HepG2 (cell line): ENCODE data around the gene SNU13. TPM values are rescaled to one million over a fixed set of nuclear protein-coding genes. Genes with fewer than 3 reads are reported as not detected.

ENCODE experiments used
- ATAC-seq: fragments of 200-7000 bp; cut with Tn5 transposase; 3 replicates; pipeline ENCODE4 v1.9.1; 2020; ENCODE audit warnings: mild to moderate bottlenecking, moderate library complexity
- BruUV-seq: library from RNA; stranded (reverse); fragments of 400-500 nt; replicated peaks from 2 replicates; lab custom pipeline; 2021; lab: Mats Ljungman, UMichigan
- CTCF ChIA-PET: fragments of 300-600 bp; formaldehyde crosslinking; extraction: SDS; loops from one replicate; lab custom pipeline; 2021; ENCODE audit warnings: low total read pairs, inconsistent platforms, low intra/inter-chr PET ratio; lab: Yijun Ruan, JAX
- POLR2A ChIA-PET: fragments of 350-600 bp; sonication (Branson Sonifier 250); formaldehyde crosslinking; loops from one replicate; lab custom pipeline; 2020; ENCODE audit warnings: antibody characterized with exemption, inconsistent platforms; lab: Yijun Ruan, JAX
- DNase-seq: peaks from one replicate; pipeline ENCODE4 v3.0.0-alpha.2; 2015; ENCODE audit warnings: low spot score
- FAIRE-seq: peaks from 3 replicates; lab custom pipeline; 2011; peaks lifted over from hg19 to GRCh38; lab: Jason Lieb, UNC
- H2AFZ ChIP-seq: one replicate; pipeline ENCODE4 v1.6.1; 2011; ENCODE audit warnings: low read length, inconsistent platforms
- H3K27ac ChIP-seq: fragments of 300-600 bp; 3 replicates; pipeline ENCODE4 v1.8.0; 2011; ENCODE audit warnings: mixed run types, mild to moderate bottlenecking, mixed read lengths, low read length, inconsistent platforms; ENCODE audit not compliant: insufficient read depth; ENCODE audit errors: extremely low read length
- H3K27me3 ChIP-seq, 2 experiments: fragments of 200-600 bp in 1 of 2; 2 replicates in 1 of 2; 3 replicates in 1 of 2; pipeline versions ENCODE4 v1.6.0 to v1.8.0; 2011; ENCODE audit warnings: low read length in 2 of 2, mild to moderate bottlenecking in 2 of 2, moderate library complexity in 2 of 2, inconsistent platforms in 1 of 2; ENCODE audit not compliant: insufficient read depth in 2 of 2, control insufficient read depth in 1 of 2
- H3K36me3 ChIP-seq, 2 experiments: fragments of 200-600 bp in 1 of 2; replicated peaks in 1 of 2; 2 replicates in 1 of 2; 3 replicates in 1 of 2; pipeline versions ENCODE4 v1.5.1 to v1.8.0; 2011; ENCODE audit warnings: low read length in 2 of 2, inconsistent platforms in 1 of 2; ENCODE audit not compliant: insufficient read depth in 2 of 2, control insufficient read depth in 1 of 2
- H3K4me1 ChIP-seq: 2 replicates; pipeline ENCODE4 v1.5.1; 2012; ENCODE audit warnings: low read length, inconsistent platforms; ENCODE audit not compliant: insufficient read depth
- H3K4me2 ChIP-seq: 2 replicates; pipeline ENCODE4 v1.6.0; 2011; ENCODE audit warnings: low read depth, low read length, inconsistent platforms
- H3K4me3 ChIP-seq, 3 experiments: fragments of 200-600 bp in 1 of 3; sonication (generic), shearing (Covaris generic) in 1 of 3; replicated peaks in 1 of 3; 2 replicates each; pipeline ENCODE4 v1.5.1; 2011 to 2016; ENCODE audit warnings: low read length in 3 of 3, inconsistent platforms in 2 of 3, low read depth in 2 of 3, mild to moderate bottlenecking in 2 of 3, control low read depth in 1 of 3, mixed read lengths in 1 of 3; ENCODE audit not compliant: insufficient read depth in 1 of 3
- H3K79me2 ChIP-seq: one replicate; pipeline ENCODE4 v1.6.1; 2011; ENCODE audit warnings: low read length, inconsistent platforms; ENCODE audit not compliant: insufficient read depth
- H3K9ac ChIP-seq: 2 replicates; pipeline ENCODE4 v1.6.0; 2011; ENCODE audit warnings: mild to moderate bottlenecking, low read depth, low read length, inconsistent platforms; ENCODE audit not compliant: insufficient read depth
- H3K9me3 ChIP-seq: 2 replicates; pipeline ENCODE4 v1.5.1; 2012; ENCODE audit warnings: mild to moderate bottlenecking, low read length
- H4K20me1 ChIP-seq: 2 replicates; pipeline ENCODE4 v1.6.0; 2011; ENCODE audit warnings: inconsistent platforms, mild to moderate bottlenecking, low read length, moderate library complexity; ENCODE audit not compliant: insufficient read depth
- FIP1L1 ChIP-seq: fragments of 200-400 bp; formaldehyde crosslinking; IDR thresholded peaks from 2 replicates; pipeline ENCODE4 v1.6.1; 2018; ENCODE audit warnings: low read depth, mild to moderate bottlenecking, low read length, moderate library complexity, borderline replicate concordance; ENCODE audit not compliant: insufficient read depth
- FOXA3 ChIP-seq: IDR thresholded peaks from 2 replicates; pipeline ENCODE4 v1.6.1; 2016; ENCODE audit warnings: missing genetic modification reagents, missing compliant biosample characterization
- HNRNPLL ChIP-seq: fragments of 200-400 bp; formaldehyde crosslinking; IDR thresholded peaks from 2 replicates; pipeline ENCODE4 v1.6.1; 2017; ENCODE audit warnings: mild to moderate bottlenecking, low read depth, low read length; ENCODE audit not compliant: poor library complexity, severe bottlenecking
- HOXA7 ChIP-seq: sonication (generic); formaldehyde crosslinking; IDR thresholded peaks from 2 replicates; pipeline ENCODE4 v1.8.1; 2022; ENCODE audit warnings: mild to moderate bottlenecking, missing genetic modification reagents, moderate library complexity
- KDM1A ChIP-seq: IDR thresholded peaks from 2 replicates; pipeline ENCODE4 v1.6.1; 2016; ENCODE audit warnings: missing compliant biosample characterization
- KDM5B ChIP-seq: sonication (generic); formaldehyde crosslinking; IDR thresholded peaks from 2 replicates; pipeline ENCODE4 v1.4.0; 2020; ENCODE audit warnings: missing genetic modification reagents, mild to moderate bottlenecking, borderline replicate concordance
- KLF16 ChIP-seq, 2 experiments: sonication (generic) in 1 of 2; formaldehyde crosslinking in 1 of 2; IDR thresholded peaks; 2 replicates each; pipeline versions ENCODE4 v1.6.1 to v1.8.0; 2016 to 2023; ENCODE audit warnings: missing genetic modification reagents in 2 of 2, missing compliant biosample characterization in 1 of 2
- MTF2 ChIP-seq: sonication (generic); formaldehyde crosslinking; IDR thresholded peaks from 2 replicates; pipeline ENCODE4 v1.5.0; 2020; ENCODE audit warnings: missing genetic modification reagents, borderline replicate concordance
- NFYB ChIP-seq: sonication (generic); formaldehyde crosslinking; IDR thresholded peaks from 2 replicates; pipeline ENCODE4 v1.4.0; 2020; ENCODE audit warnings: missing genetic modification reagents
- SUZ12 ChIP-seq: fragments of 150-350 bp; IDR thresholded peaks from 2 replicates; pipeline ENCODE4 v1.6.1; 2014; ENCODE audit warnings: low read depth, low read length
- TAF1 ChIP-seq: sonication (generic); formaldehyde crosslinking; IDR thresholded peaks from 2 replicates; pipeline ENCODE4 v1.4.0; 2020; ENCODE audit warnings: missing genetic modification reagents
- TBP ChIP-seq: sonication (generic); formaldehyde crosslinking; IDR thresholded peaks from 2 replicates; pipeline ENCODE4 v1.5.0; 2020; ENCODE audit warnings: missing genetic modification reagents
- ZBTB37 ChIP-seq: sonication (generic); formaldehyde crosslinking; IDR thresholded peaks from 2 replicates; pipeline ENCODE4 v1.4.0; 2020; ENCODE audit warnings: mild to moderate bottlenecking, missing genetic modification reagents
- ZIK1 ChIP-seq: sonication (generic); formaldehyde crosslinking; IDR thresholded peaks from 2 replicates; pipeline ENCODE4 v1.5.0; 2020; ENCODE audit warnings: mild to moderate bottlenecking, low read depth, missing genetic modification reagents, borderline replicate concordance
- ZNF10 ChIP-seq: sonication (generic); formaldehyde crosslinking; IDR thresholded peaks from 2 replicates; pipeline ENCODE4 v1.4.0; 2020; ENCODE audit warnings: mild to moderate bottlenecking, low read depth, missing genetic modification reagents, borderline replicate concordance
- ZNF225 ChIP-seq: sonication (generic); formaldehyde crosslinking; IDR thresholded peaks from 2 replicates; pipeline ENCODE4 v1.4.0; 2020; ENCODE audit warnings: mild to moderate bottlenecking, missing genetic modification reagents
- ZNF30 ChIP-seq: sonication (generic); formaldehyde crosslinking; IDR thresholded peaks from 2 replicates; pipeline ENCODE4 v1.5.0; 2020; ENCODE audit warnings: mild to moderate bottlenecking, missing genetic modification reagents
- ZNF777 ChIP-seq: sonication (generic); formaldehyde crosslinking; IDR thresholded peaks from 2 replicates; pipeline ENCODE4 v1.4.0; 2020; ENCODE audit warnings: missing genetic modification reagents
- ZNF891 ChIP-seq: sonication (generic); formaldehyde crosslinking; IDR thresholded peaks from 2 replicates; pipeline ENCODE4 v1.5.0; 2020; ENCODE audit warnings: mild to moderate bottlenecking, missing genetic modification reagents
- WGBS: methylation state at CpG from one replicate; pipeline ENCODE4 v1.1.6; 2017; ENCODE audit warnings: low lambda C conversion rate; 5-methylcytosine and 5-hydroxymethylcytosine counted together
- in situ Hi-C: cut with HindIII; loops from 2 replicates; pipeline ENCODE4 v1.10.0; 2017; ENCODE audit warnings: low pct_unique_long_range_greater_than_20kb; ENCODE audit not compliant: extremely low pct_ligation_motif_present
- intact Hi-C: fragments of 100-400 bp; cut with micrococcal nuclease; formaldehyde crosslinking; loops from one replicate; pipeline ENCODE4 v1.10.0; 2022; ENCODE audit not compliant: unreplicated experiment
- polyA plus RNA-seq, 8 experiments: library from polyadenylated mRNA; depleted of rRNA in 3 of 8; stranded (reverse) in 7 of 8; unstranded in 1 of 8; fragments of >200 nt; fragmentation: Illumina TruSeq in 4 of 8; extraction: Trizol in 4 of 8; gene quantifications; 2 replicates each; pipeline versions ENCODE4 v1.2.1 to v1.2.3, GENCODE V29; 2011 to 2016; ENCODE audit warnings: low read depth in 4 of 8, missing spikeins in 1 of 8, mixed read lengths in 1 of 8; ENCODE audit not compliant: insufficient read depth in 1 of 8
- total RNA-seq, 5 experiments: library from RNA; depleted of rRNA; stranded (reverse); fragments of >200 nt; fragmentation: Illumina TruSeq; extraction: Trizol; gene quantifications; 2 replicates each; pipeline ENCODE4 v1.2.3, GENCODE V29; 2016; ENCODE audit warnings: low read depth in 1 of 5

Gene SNU13
- total and polyA plus RNA-seq, 2 of the 13 experiments (the other 11 are each of a cell fraction or from before 2014, with no cell fraction given) = 203 to 287 TPM

- intact Hi-C loops = no loop called here
- no peak for DNase-seq
- POLR2A ChIA-PET = no interaction called here
- Histone ChIP-seq H3K27ac (no peak overlapping the region), H2AFZ (no peak overlapping the region), H3K27me3 (no peaks in the 10 kb centered on the region), H3K4me1 (peaks cover 36% of the 10 kb centered on the region), H4K20me1 (peaks cover 3% of the 10 kb centered on the region; the same call in 1 of the 2 replicates), H3K79me2 (no peaks in the 10 kb centered on the region), H3K4me2 (no peak overlapping the region), H3K9me3 (no peaks in the 10 kb centered on the region), H3K9ac (no peak overlapping the region), H3K36me3 (peaks cover 45 to 91% of the 10 kb centered on the region in 2 experiments), H3K4me3 (no peak overlapping the region)
- ATAC-seq = no peak
- WGBS = 93% methylated on average over 5 of the region's 5 CpGs
- no TSS peak for BruUV-seq
- CTCF ChIA-PET = no interaction called here
- TF ChIP-seq TAF1 = no peak
- no peak for TF ChIP-seq KLF16 (CRISPR knock-in tag; IDR thresholded peaks at IDR 0.05)
- no peak for TF ChIP-seq HOXA7 (CRISPR knock-in tag)
- no peak for TF ChIP-seq SUZ12
- in situ Hi-C loops = no loop called here
- FAIRE-seq = no peak
These were observed 32.1 kb downstream of the SNU13 start for GRCh38 chr22:41656556-41656955.

- peak; percentile 72 for FAIRE-seq
- ChIA-PET POLR2A (interaction anchor here (1.8 to 2.1 kb wide), 3 partner anchors 10 to 35 kb away, joined by 6 read pairs; partner anchors contain the start of genes DESI1 and XRCC6), CTCF (interaction anchor here (1.3 kb wide), 1 partner anchor 12 kb away, joined by 4 read pairs; no protein-coding TSS in a partner anchor)
- 77% methylated on average over 3 of the region's 3 CpGs for WGBS
- intact Hi-C loops (no loop called here), in situ Hi-C loops (no loop called here)
- peaks cover 36% of the 10 kb centered on the region for H3K4me1 ChIP-seq
- H3K4me2 ChIP-seq = peak overlapping the region; percentile 14; the same call in 1 of the 2 replicates
- ATAC-seq = peak; percentile 95
- peaks cover 3% of the 10 kb centered on the region; the same call in 1 of the 2 replicates for H4K20me1 ChIP-seq
- H3K36me3 ChIP-seq = peaks cover 39 to 82% of the 10 kb centered on the region in 2 experiments
- no TSS peak for BruUV-seq
- no peak overlapping the region for H3K4me3 ChIP-seq
- H3K9me3 ChIP-seq = no peaks in the 10 kb centered on the region
- no peak overlapping the region for H2AFZ ChIP-seq
- H3K79me2 ChIP-seq = no peaks in the 10 kb centered on the region
- DNase-seq = peak; percentile 67
- no peaks in the 10 kb centered on the region for H3K27me3 ChIP-seq
- no peak overlapping the region for H3K9ac ChIP-seq
- H3K27ac ChIP-seq = peak overlapping the region; percentile 45
- TF ChIP-seq ZNF10 (CRISPR knock-in tag) = no peak
- TF ChIP-seq ZNF225 (CRISPR knock-in tag) = no peak
- no peak for TF ChIP-seq KDM1A (CRISPR knock-in tag)
- TF ChIP-seq ZNF891 (CRISPR knock-in tag) = no peak
- TF ChIP-seq ZNF30 (CRISPR knock-in tag) = no peak
- TF ChIP-seq KDM5B (CRISPR knock-in tag) = no peak
- TF ChIP-seq MTF2 (CRISPR knock-in tag) = no peak
- TF ChIP-seq NFYB (CRISPR knock-in tag) = no peak
- TF ChIP-seq FOXA3 (CRISPR knock-in tag) = no peak
- TF ChIP-seq ZIK1 (CRISPR knock-in tag) = no peak
- no peak for TF ChIP-seq ZBTB37 (CRISPR knock-in tag)
- no peak for TF ChIP-seq TBP
- no peak for TF ChIP-seq HNRNPLL
- no peak for TF ChIP-seq FIP1L1
- TF ChIP-seq ZNF777 (CRISPR knock-in tag) = no peak
These were observed 34.3 kb downstream of the SNU13 start for GRCh38 chr22:41654322-41654721.
